ENCODE results near the gene ACMSD.

ACMSD gene

DNA sequence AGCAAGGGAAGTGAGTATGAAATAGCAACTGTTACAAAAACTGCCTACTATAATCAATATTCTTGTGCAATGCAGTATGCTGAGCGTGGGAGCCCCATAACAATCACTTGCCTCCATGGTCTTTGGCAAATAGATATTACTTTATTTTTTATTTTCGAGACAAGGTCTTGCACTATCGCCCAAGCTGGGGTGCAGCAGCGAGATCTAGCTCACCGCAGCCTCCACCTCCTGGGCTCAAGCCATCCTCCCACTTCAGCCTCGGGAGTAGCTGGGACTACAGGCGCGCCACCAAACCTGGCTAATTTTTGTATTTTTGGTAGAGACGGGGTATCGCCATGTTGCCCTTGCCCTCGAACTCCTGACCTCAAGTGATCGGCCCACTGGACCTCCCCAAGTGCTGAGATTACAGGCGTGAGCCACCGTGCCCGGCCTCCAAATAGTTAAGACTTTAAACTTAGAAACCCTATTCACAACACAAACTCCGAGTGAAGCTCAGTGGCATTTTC lies 79.0 kb downstream of the ACMSD start:
- TF ChIP-seq POLR2AphosphoS5 (IDR thresholded peaks at IDR 0.05; ENCODE audit: low read depth, low read length) (no peak), FOXP2 (optimal IDR thresholded peaks at IDR 0.05; ENCODE audit: borderline replicate concordance, extremely low read depth, extremely low read length, insufficient read depth) (no peak), SIN3A (IDR thresholded peaks at IDR 0.05; ENCODE audit: borderline replicate concordance, insufficient read depth, low read length) (no peak), TAF1 (IDR thresholded peaks at IDR 0.05; ENCODE audit: borderline replicate concordance, insufficient read depth, low read length) (no peak)
- TF ChIP-seq, protein P1, sequence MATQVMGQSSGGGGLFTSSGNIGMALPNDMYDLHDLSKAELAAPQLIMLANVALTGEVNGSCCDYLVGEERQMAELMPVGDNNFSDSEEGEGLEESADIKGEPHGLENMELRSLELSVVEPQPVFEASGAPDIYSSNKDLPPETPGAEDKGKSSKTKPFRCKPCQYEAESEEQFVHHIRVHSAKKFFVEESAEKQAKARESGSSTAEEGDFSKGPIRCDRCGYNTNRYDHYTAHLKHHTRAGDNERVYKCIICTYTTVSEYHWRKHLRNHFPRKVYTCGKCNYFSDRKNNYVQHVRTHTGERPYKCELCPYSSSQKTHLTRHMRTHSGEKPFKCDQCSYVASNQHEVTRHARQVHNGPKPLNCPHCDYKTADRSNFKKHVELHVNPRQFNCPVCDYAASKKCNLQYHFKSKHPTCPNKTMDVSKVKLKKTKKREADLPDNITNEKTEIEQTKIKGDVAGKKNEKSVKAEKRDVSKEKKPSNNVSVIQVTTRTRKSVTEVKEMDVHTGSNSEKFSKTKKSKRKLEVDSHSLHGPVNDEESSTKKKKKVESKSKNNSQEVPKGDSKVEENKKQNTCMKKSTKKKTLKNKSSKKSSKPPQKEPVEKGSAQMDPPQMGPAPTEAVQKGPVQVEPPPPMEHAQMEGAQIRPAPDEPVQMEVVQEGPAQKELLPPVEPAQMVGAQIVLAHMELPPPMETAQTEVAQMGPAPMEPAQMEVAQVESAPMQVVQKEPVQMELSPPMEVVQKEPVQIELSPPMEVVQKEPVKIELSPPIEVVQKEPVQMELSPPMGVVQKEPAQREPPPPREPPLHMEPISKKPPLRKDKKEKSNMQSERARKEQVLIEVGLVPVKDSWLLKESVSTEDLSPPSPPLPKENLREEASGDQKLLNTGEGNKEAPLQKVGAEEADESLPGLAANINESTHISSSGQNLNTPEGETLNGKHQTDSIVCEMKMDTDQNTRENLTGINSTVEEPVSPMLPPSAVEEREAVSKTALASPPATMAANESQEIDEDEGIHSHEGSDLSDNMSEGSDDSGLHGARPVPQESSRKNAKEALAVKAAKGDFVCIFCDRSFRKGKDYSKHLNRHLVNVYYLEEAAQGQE (IDR thresholded peaks at IDR 0.05; ENCODE audit: insufficient read depth in 1 of 2, low read depth in 2 of 2, low read length in 2 of 2): no peak

DNA sequence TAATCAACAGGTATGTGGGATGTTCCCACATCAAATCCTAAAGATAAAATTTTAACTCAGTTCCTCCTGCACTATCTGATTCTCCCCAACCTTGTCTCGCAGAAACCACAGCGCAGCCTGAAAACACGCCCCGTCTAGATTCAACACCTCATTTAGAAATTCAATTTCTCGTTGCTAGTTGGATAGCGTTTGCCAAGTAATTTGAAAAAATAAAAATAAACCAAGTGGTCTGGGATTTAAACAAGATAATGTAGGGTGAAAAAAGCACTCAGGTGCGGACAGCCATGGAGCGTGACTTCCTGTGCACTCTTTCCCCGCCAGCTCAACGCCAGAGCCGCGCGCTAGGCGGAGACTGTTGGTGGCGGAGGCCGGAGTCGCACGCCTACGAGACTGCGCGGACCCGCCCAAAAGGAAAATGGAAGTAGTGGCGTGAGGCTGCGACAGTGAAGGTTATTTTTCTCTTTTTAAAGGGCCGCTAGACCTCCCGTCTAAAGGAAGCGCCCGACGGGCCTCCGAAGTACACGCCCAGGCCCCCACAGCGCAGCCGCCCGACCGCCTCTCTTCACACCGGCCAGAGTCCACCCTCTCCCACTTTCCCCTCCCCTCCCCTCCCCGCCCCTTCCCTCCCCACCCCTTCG lies 79.6 kb downstream of the ACMSD start:
- TF ChIP-seq POLR2AphosphoS5 (IDR thresholded peaks at IDR 0.05; ENCODE audit: low read depth, low read length) (peak; percentile 94), TAF1 (IDR thresholded peaks at IDR 0.05; ENCODE audit: borderline replicate concordance, insufficient read depth, low read length) (peak; percentile 68; the same call in 1 of the 2 replicates), FOXP2 (optimal IDR thresholded peaks at IDR 0.05; ENCODE audit: borderline replicate concordance, extremely low read depth, extremely low read length, insufficient read depth) (peak; percentile 75), SIN3A (IDR thresholded peaks at IDR 0.05; ENCODE audit: borderline replicate concordance, insufficient read depth, low read length) (no peak)
- TF ChIP-seq, protein P1 (IDR thresholded peaks at IDR 0.05; ENCODE audit: insufficient read depth in 1 of 2, low read depth in 2 of 2, low read length in 2 of 2): 0 out of 4 replicates have a peak, but pooled peaks of 1 of the 2 experiments have one; percentile 25

DNA sequence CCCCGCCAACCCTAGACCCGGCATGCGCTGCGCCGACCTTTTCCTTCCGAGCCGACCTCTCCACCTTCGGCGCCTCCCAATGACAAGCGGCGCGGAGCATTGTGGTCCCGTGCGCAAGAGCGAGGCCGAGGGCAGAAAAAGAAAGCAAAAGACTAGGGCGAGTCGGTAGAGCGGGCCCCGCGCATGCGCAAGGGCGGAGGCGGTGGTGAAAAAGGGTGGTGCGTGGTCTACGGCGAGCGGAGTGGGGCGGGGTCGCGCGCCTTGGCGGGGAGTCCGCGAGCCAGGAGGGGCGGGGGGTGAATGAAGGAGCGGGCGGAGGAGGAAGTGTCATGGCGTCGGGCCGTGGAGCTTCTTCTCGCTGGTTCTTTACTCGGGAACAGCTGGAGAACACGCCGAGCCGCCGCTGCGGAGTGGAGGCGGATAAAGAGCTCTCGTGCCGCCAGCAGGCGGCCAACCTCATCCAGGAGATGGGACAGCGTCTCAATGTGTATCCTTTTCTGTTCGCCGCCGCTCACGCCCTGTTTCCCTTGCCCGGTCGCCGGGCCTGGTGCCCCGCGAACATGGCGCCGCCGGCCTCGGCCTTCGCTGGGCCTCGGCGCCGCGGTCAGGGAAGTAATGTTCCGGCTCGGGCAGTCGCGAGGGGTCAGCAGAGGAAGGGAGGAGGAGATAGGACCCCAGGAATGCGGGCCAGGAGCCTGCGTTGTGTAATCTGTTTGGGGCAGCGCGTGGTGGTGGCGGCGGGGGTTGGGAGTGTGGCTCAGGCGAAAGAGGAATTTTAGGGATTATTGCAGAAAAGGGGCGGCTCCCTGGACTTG lies 80.3 kb downstream of the ACMSD start, which contains the start of gene CCNT2:
Gene CCNT2, plus strand, starts transcription at position 297 of the 815 bp plus-strand sequence. Its CDS starts 33 bp downstream, at position 330.
- TF ChIP-seq POLR2AphosphoS5 (IDR thresholded peaks at IDR 0.05; ENCODE audit: low read depth, low read length): 0 out of 2 replicates have a peak, but pooled peaks have one; percentile 17
- TF ChIP-seq TAF1 (IDR thresholded peaks at IDR 0.05; ENCODE audit: borderline replicate concordance, insufficient read depth, low read length): peak; percentile 80; the same call in 1 of the 2 replicates
- TF ChIP-seq FOXP2 (optimal IDR thresholded peaks at IDR 0.05; ENCODE audit: borderline replicate concordance, extremely low read depth, extremely low read length, insufficient read depth): peak; percentile 24
- TF ChIP-seq, protein P1 (IDR thresholded peaks at IDR 0.05; ENCODE audit: insufficient read depth in 1 of 2, low read depth in 2 of 2, low read length in 2 of 2): no peak; a peak in 1 of 4 replicates
- peak; percentile 49; the same call in 1 of the 2 replicates for TF ChIP-seq SIN3A (IDR thresholded peaks at IDR 0.05; ENCODE audit: borderline replicate concordance, insufficient read depth, low read length)

DNA sequence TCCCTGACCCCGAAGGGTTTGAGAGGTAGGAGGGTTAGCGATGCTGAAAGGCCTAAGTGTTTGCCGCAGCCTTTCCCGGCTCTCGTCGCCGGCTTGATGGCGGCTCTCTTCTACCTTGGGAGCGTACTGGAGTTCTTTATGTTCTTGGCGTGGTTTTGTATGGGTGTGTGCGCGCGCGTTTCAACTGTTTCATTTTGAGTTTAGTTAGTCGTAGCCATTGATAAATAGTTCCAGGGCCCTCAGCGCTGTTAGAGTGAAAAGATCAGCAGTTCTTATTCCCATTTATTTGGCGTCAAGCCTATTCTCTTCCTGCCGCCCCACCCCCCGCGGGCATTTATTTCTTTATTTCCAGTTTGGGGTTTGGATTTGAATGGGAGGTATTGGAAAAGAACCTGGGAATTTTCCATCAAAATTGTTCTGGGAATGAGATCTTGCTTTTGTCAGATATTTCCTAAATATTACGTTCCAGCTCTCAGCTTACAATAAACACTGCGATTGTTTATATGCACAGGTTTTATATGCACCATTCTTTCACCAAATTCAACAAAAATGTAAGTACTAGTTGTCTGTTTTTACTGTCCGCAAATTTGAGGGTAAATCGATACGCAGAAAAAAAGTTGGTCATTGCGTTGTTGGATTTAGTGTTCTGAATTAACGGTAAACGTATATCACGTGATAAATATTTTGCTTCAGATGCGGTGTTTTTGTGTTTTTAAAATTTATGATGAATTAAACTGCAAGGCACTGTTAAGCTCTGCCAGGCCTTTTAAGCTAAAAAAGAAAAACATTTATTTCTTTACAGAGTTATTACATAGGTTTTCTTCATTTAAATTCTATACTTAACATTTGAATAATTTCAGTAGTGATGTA lies 81.2 kb downstream of the ACMSD start:
- TF ChIP-seq FOXP2 (optimal IDR thresholded peaks at IDR 0.05; ENCODE audit: borderline replicate concordance, extremely low read depth, extremely low read length, insufficient read depth) (no peak), TAF1 (IDR thresholded peaks at IDR 0.05; ENCODE audit: borderline replicate concordance, insufficient read depth, low read length) (no peak), POLR2AphosphoS5 (IDR thresholded peaks at IDR 0.05; ENCODE audit: low read depth, low read length) (0 out of 2 replicates have a peak, but pooled peaks have one; percentile 3), SIN3A (IDR thresholded peaks at IDR 0.05; ENCODE audit: borderline replicate concordance, insufficient read depth, low read length) (no peak; the same call in 1 of the 2 replicates)
- TF ChIP-seq, protein P1 (IDR thresholded peaks at IDR 0.05; ENCODE audit: insufficient read depth in 1 of 2, low read depth in 2 of 2, low read length in 2 of 2): no peak

Measured in PFSK-1 (cell line).